VCaP (cell line): Measurements from ENCODE around the gene FHL1.

Experiments
- H3K27ac ChIP-seq: fragments of 450-650 bp; 2 replicates; pipeline ENCODE4 v1.5.1; 2017
- CTCF ChIP-seq: fragments of 450-650 bp; conservative IDR thresholded peaks from 2 replicates; pipeline ENCODE4 v1.5.1; 2017; ENCODE audit warnings: mild to moderate bottlenecking, moderate library complexity

Gene FHL1

GRCh38 chrX:136128743-136129142, 18.6 kb upstream of the FHL1 start:
- no peak for TF ChIP-seq CTCF
- H3K27ac ChIP-seq: no peak overlapping the region

- TF ChIP-seq CTCF: no peak
Measured at GRCh38 chrX:136130931-136131833, 16.2 kb upstream of the FHL1 start.

GRCh38 chrX:136138939-136139338, 8.4 kb upstream of the FHL1 start:
- no peak overlapping the region for H3K27ac ChIP-seq
- no peak for TF ChIP-seq CTCF

More at GRCh38 chrX:136130931-136131833, 16.2 kb upstream of the FHL1 start:
- H3K27ac ChIP-seq: no peak overlapping the region

GRCh38 chrX:136141569-136141968, 5.8 kb upstream of the FHL1 start:
- no peak overlapping the region for H3K27ac ChIP-seq
- TF ChIP-seq CTCF: no peak

- TF ChIP-seq CTCF: no peak
- no peak overlapping the region for H3K27ac ChIP-seq
Measured at GRCh38 chrX:136142592-136142991, 4.7 kb upstream of the FHL1 start.

- no peak for TF ChIP-seq CTCF
- H3K27ac ChIP-seq: no peak overlapping the region
Measured at GRCh38 chrX:136143711-136144110, 3.6 kb upstream of the FHL1 start.

GRCh38 chrX:136146614-136147314, 569 bp upstream of the FHL1 start:
- peak overlapping the region; percentile 44; the same call in 1 of the 2 replicates for H3K27ac ChIP-seq
- TF ChIP-seq CTCF: no peak
